Measurements from ENCODE around the gene ACAT1.

DNA sequence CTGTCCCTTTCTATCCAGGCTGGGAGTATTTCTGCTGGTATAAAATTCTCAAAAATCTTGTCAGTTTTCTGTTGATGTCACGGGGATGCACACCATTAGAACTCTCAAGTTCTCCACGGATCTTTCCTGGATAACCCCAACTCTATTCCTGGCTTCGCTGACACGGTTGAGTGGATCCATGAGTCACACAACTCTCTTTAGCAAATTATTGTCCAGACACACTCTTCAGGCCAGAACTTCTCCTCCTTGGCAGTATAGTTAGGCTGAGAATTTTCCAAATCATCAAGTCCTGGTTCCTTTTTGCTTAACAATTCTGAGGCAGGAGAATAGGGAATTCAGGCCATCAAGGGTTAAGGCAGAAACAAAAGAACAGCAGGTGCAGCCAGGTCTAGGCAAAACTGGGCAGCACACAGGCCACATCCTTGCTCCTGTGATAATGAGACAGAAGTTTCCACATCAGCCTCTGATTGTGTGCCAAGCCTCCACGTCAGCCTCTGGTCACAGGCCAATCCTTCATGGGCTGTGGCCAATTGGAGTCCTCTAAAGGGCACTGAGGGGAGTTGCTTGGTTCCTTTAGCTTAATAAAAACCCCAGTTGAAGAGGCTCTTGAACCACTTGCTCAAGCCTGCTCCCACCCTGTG lies 5.7 kb upstream of the ACAT1 start:
- TF ChIP-seq RAD21 (IDR thresholded peaks at IDR 0.05; ENCODE audit: low read length) (no peak), EZH2phosphoT487 (IDR thresholded peaks at IDR 0.05; ENCODE audit: borderline replicate concordance, low read depth) (no peak), SIN3A (IDR thresholded peaks at IDR 0.05; ENCODE audit: borderline replicate concordance, low read depth, low read length) (no peak), TAF1 (IDR thresholded peaks at IDR 0.05; ENCODE audit: borderline replicate concordance, low read depth, low read length) (no peak)
